ENCODE measurements around the gene UBFD1. TPM values are rescaled to one million over a fixed set of nuclear protein-coding genes. Genes with fewer than 3 reads are reported as not detected.

The UBFD1 gene
- total and polyA plus RNA-seq, 2 of the 8 experiments (the other 6 are each of a cell fraction or from before 2014, with no cell fraction given), result 66.3 to 106 TPM

DNA sequence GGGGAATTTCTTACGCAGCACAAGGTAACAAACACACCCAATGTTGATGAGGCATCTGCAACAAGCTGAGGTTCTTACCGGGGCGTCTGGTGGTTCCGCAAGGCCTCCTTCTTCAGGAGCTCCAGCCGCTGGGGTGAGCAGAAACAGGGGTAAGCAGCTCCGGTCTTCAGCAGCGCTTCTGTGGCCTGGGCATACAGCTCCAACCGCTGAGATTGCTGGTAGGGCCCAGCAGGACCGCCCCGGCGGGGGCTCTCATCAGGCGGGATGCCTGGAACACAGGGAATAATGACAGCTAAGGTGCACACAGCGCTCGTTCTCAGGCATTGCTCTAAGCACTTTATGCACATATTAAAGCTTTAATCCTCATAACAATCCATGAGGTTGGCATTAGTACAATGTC lies 13.1 kb upstream of the UBFD1 start (continued):
- TF ChIP-seq, protein P1, sequence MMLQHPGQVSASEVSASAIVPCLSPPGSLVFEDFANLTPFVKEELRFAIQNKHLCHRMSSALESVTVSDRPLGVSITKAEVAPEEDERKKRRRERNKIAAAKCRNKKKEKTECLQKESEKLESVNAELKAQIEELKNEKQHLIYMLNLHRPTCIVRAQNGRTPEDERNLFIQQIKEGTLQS (IDR thresholded peaks at IDR 0.05; ENCODE audit: insufficient read depth, low read depth, low read length), result no peak
- TF ChIP-seq, protein P2, sequence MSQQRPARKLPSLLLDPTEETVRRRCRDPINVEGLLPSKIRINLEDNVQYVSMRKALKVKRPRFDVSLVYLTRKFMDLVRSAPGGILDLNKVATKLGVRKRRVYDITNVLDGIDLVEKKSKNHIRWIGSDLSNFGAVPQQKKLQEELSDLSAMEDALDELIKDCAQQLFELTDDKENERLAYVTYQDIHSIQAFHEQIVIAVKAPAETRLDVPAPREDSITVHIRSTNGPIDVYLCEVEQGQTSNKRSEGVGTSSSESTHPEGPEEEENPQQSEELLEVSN (IDR thresholded peaks at IDR 0.05), result no peak
- TF ChIP-seq BRCA1 (IDR thresholded peaks at IDR 0.05; ENCODE audit: low read depth, low read length) (no peak), POU5F1 (IDR thresholded peaks at IDR 0.05; ENCODE audit: low read depth, low read length) (no peak), KDM5A (IDR thresholded peaks at IDR 0.05; ENCODE audit: low read length) (no peak), BCL11A (IDR thresholded peaks at IDR 0.05; ENCODE audit: low read depth in 2 of 2, low read length in 2 of 2) (no peak), KDM1A (IDR thresholded peaks at IDR 0.05; ENCODE audit: borderline replicate concordance, low read length) (no peak), FOSL1 (IDR thresholded peaks at IDR 0.05; ENCODE audit: insufficient read depth, low read depth, low read length) (no peak)

All from H1 (cell line).